ENCODE measurements around the gene DTX3L.

Gene DTX3L

DNA sequence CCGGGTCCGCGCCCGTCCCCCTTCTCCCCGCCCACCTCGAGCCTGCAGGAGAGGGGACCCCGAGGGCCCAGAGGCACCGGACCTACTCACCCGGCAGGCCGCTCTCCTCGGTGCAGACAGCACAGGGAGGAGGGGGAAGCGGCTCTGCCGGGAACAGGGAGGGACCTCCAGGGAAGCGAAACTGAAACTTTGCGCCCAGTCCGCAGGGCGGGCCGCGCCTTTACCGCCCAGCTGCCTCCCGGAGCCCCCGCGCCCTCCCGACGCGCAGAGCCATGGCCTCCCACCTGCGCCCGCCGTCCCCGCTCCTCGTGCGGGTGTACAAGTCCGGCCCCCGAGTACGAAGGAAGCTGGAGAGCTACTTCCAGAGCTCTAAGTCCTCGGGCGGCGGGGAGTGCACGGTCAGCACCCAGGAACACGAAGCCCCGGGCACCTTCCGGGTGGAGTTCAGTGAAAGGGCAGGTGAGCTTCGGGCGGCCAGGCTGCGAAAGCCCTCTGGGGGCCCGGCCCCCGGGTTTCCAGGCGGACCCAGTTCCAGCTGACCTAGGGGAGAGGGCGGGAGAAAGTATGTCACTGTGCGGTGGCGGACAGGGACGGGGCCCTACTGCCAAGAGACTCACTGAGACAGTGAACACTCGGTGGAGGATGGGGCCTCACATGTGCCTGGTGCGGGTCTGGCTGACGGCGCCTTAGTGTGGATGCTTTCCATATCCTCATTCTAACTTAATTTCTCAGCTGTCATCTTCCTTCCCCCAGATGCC, at the start of gene DTX3L, which contains the start of gene PARP9:
TSS of gene DTX3L (plus strand) at position 184 of the 758 bp plus-strand sequence. CDS start at position 273, 89 bp downstream.
TSS of gene PARP9 (minus strand) at position 146 of the 758 bp plus-strand sequence. CDS start 4,680 bp downstream, outside the sequence.
- in situ Hi-C loops (cut with MboI; ENCODE audit: low sequenced_read_pairs), result loop anchor here (10.0 kb wide), 1 partner anchor 110 kb away; no protein-coding TSS in a partner anchor

DNA sequence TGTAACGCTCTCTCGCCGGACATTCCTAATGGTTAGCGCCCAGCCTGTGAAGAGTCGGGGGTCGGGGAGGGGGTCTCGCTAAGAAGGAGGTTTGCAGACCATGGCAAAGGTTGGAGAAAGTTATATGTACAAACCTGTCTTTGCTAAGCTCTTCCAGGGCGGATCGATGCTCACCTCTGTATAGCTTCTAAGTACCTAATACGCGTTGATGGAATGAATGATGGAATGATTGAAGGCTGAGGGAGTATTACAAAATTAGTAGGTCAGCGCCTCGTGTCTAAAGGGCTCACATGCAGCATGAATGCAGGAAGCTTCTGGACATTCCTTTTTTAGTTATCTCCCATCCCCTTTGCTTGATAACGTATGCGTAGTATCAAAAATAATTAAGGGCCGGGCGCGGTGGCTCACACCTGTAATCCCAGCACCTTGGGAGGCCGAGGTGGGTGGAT, 49.1 kb upstream of the DTX3L start:
- in situ Hi-C loops (cut with MboI; ENCODE audit: low sequenced_read_pairs), result no loop called here

DNA sequence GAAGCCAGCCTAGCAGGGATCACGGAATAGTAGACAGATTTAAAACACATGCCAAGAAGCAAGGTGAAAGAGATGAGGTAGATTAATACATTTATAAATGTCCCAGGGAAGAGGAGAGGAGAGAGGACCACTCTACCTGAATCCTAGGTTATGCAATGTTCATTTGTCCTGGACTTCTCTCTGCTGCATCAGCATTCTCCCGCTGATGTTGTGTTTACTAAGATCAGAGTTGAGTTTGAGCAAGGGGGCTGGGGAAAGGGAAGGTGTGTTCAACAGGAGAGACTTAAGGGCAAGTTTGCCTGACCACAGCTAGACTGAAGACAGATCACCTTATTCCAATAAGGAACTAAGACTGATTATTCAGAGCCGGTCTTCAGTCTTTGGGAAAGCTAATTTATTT, 48.3 kb upstream of the DTX3L start:
- in situ Hi-C loops (cut with MboI; ENCODE audit: low sequenced_read_pairs), result no loop called here

DNA sequence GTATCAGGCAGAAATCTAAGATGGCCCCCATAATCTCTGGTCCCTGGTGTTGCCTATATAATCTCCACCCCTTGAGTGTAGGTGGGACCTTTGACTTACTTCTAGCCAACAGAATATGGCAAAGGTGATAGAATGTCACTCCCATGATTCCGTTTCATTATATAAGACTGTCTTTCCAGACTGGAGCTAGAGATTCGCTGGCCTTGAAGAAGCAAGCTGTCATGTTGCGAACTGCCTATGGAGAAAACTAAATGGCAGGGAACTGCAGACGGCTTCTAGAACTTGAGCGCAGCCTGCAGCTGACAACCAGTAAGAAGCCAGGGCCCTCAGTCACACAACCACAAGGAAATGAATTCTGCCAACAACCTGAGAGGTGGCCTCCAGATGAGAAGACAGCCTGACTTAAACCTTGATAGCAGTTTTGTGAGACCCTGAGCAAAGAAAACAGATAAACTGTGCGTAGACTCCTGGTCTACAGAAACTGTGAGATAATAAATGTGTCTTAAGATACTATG, 47.2 kb upstream of the DTX3L start:
- in situ Hi-C loops (cut with MboI; ENCODE audit: low sequenced_read_pairs), result no loop called here

DNA sequence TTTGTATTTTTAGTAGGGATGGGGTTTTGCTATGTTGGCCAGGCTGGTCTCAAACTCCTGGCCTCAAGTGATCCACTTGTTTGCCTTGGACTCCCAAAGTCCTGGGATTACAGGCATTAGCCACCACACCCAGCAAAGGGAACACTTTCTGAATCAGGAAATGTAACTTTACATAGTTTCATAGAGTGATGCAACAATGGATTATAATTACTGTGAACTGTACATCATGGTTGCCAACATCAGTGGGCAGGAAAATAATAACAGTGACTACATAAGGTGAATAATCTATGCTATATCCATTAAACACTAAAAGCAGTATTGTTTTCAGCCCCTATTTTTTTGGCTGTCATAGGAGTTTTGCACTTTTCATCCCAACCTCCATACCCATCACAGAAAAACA, 44.4 kb upstream of the DTX3L start:
- in situ Hi-C loops (cut with MboI; ENCODE audit: low sequenced_read_pairs), result no loop called here

DNA sequence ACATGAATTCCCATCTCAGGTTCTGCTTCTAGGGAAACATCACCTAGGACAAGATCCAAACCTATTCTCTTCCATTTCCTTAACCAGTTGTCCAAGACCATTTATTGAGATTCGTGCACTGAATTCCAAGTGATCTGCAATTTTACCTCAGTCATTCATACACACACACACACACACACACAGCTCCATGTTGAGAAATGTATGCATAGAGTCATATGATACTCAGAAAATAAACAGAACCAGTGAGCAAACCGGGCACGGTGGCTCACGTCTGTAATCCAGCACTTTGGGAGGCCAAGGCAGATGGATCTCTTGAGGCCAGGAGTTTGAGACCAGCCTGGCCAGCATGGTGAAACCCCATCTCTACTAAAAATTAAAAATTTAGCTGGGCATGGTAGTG, 43.3 kb upstream of the DTX3L start:
- in situ Hi-C loops (cut with MboI; ENCODE audit: low sequenced_read_pairs), result no loop called here

DNA sequence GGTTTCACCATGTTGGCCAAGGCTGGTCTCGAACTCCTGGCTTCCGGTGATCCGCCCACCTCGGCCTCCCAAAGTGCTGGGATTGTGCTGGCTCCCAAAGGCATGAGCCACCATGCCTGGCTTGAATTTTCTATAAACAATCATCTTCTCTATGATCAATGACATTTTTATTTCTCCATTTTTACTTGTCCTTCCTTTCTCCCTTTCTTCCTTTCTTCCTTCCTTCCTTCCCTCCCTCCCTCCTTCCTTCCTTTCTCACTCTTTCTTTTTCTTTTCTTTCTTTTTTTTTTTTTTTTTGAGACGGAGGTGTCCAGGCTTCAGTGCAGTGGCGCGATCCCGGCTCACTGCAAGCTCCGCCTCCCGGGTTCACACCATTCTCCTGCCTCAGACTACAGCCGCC, 40.8 kb upstream of the DTX3L start:
- in situ Hi-C loops (cut with MboI; ENCODE audit: low sequenced_read_pairs), result no loop called here

DNA sequence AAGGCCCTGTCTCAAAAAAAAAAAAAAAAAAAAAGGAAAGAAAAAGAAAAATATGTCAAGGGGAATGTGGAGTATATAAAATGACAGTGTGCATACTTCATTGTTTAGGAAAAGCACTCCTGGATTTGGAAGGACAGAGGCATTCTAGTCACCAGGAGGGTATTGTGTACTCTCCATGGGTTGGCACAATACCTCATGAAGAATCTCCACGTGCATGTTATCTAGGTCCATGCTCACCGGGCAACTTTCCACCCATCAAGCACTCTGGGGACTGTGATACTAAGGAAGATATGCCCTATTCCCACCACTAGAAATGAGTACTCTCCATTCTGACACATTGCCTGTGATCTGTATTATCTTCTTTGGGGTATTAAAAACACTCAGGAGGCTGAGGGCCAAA, 34.0 kb upstream of the DTX3L start:
- in situ Hi-C loops (cut with MboI; ENCODE audit: low sequenced_read_pairs), result no loop called here

DNA sequence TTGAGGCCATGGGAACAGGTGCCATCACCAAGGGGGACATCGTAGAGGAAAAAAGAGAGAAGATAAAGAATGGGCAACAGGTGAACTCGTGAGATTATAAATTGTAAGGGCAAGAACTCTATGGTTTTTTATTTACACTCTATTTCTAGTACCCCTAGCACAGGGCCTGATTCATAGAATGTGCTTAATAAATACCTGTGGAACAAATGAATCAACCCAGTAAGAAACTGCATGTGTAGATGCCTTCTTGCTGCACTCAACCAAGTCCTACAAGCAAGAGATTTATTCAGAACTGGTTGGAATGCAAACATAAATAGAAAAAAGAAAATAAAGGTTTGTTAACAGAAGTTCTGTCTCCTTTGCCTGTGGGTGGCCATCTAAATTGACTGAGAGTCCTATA, 30.7 kb upstream of the DTX3L start:
- in situ Hi-C loops (cut with MboI; ENCODE audit: low sequenced_read_pairs), result no loop called here

DNA sequence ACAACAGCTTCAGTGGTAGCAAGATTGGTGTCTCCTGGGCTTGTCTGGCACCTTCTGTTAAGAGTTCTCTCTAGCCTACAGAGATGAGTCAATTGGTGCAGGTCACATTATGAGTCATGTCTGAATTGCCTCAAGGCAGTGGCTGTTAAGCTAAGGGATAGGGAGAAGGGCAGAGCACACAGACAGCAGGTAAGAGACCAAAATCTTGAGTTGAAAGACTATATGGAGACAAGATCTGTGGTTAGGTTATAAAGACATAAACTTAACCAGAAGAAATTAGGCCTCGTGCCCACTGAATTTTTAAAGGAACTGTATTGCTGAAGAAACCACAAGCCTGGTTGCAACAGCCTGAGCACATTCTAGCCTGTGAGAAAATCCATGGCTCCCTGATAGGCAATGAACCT, 30.2 kb upstream of the DTX3L start:
- in situ Hi-C loops (cut with MboI; ENCODE audit: low sequenced_read_pairs), result no loop called here

DNA sequence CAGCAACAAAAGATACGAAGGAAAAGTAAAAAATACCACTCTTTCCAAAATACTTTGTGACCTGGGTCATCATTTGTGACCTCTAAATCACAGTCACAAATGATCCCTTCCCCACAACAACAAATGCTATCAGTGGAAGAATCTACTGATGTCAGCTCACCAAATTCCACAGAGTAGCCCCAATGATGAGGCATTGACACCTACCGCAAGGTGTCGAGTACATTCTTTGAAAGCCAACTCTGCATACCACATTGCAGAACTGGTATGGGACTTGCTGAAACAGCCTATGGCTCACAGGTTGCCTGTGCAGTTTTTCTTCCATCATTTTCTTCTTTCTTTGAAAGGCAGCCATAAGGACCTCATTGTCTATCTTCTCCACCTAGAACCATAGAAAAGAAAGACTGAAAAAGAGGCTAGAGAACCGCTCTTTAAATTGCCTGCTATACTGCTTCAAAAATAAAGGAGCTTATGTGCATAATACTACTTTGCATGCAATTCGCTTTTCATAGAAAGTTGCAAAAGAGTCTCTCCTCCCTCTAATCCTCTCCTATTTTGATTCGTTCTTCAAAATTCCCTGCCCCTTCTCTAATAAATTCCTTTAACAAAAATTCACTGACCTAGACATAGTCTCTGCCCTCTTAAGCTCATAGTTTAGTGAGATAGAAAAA, 28.0 kb upstream of the DTX3L start:
- in situ Hi-C loops (cut with MboI; ENCODE audit: low sequenced_read_pairs), result no loop called here

DNA sequence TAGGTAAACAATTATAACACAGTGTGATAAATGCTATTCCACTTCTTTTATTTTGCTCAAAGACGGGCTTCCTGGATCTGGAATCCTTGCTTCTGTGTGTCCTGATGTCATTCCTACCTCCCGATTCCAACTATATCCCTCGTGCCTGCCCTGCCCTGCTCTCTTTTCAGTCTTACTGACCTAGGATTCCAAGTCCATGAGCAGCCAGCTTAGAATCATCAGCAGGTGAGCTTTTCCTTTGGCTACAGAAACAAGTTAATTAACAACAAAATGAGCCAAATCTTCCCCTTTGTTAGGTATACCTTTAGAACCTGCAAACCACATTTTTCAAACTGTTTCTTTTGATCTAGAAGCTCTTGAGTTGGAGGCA, 27.5 kb upstream of the DTX3L start:
- in situ Hi-C loops (cut with MboI; ENCODE audit: low sequenced_read_pairs), result no loop called here

DNA sequence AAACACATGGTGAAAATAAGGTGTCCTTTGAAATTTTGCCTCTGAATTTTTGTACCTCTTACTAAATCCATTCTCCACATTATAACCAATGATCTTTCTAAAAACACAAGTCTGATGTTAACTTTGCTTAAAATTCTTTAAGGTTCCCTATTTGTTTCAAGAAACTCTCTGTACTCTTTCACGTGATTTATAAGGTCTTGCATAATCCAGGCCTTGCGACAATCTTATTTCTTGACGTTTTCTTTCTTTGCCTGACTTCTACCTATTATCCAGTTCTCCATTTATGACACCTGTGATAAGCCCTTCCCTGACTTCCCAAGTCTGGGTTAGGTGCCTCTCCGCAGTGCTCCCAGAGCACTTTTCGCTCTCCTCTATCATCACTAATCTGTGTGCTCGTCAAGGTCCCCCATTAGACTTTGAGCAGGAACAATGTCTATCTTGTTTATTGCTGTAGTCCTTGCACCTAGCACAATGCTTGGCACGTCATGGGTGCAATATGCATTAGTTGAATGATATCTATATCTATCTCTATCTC, 25.1 kb upstream of the DTX3L start:
- in situ Hi-C loops (cut with MboI; ENCODE audit: low sequenced_read_pairs), result no loop called here

DNA sequence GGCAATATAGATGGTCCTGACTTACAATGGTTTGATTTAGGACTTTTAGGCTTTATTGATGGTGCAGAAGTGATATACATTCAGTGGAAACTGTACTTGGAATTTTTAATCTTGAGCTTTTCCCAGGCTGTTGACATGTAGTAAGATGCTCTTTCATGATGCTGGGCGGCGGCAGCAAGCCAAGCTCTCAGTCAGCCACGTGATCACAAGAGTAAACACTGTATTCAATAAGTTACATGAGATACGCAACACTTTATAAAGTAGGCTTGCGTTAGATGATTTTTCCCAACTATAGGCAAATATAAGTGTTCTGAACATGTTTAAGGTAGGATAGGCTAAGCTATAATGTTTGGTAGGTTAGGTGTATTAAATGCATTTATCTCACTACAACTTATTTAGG, 18.0 kb upstream of the DTX3L start:
- in situ Hi-C loops (cut with MboI; ENCODE audit: low sequenced_read_pairs), result no loop called here

DNA sequence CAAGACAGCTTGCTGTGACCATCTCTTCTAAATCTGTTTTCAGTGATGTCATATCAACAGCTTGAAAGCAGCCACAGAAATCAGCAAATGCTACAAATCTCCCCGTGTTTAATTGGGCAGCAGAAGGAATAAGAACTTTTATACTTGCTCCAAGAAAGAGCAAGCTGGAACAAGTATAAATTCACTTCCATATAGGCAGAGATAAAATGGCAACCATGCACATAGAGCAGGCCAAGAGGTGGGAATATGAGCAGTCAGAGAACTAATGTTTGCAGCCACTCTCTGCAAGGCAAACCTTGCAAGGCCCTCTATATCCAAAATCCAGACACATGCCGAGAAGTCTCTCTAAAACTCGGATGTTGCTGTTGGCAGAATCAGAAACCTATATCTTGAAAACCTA, 16.1 kb upstream of the DTX3L start:
- in situ Hi-C loops (cut with MboI; ENCODE audit: low sequenced_read_pairs), result no loop called here

DNA sequence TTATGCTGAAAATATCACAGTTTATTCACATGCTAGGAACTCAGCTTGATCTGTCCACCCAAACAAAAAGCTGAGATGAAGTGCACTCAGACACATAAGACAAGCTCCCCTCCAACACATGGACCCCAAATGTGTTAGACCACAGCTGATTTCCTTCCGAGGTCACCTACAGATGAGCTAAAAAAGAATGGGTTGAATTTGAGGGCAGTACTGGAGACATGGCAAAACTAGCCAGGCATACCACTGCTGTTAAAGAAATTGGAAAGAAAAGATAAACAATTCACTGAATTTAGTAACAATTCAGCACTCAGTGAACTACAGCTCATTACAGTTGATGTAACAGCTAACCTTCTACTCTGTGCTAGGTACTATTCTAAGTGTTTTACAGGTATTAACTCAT, 15.5 kb upstream of the DTX3L start:
- in situ Hi-C loops (cut with MboI; ENCODE audit: low sequenced_read_pairs), result no loop called here

DNA sequence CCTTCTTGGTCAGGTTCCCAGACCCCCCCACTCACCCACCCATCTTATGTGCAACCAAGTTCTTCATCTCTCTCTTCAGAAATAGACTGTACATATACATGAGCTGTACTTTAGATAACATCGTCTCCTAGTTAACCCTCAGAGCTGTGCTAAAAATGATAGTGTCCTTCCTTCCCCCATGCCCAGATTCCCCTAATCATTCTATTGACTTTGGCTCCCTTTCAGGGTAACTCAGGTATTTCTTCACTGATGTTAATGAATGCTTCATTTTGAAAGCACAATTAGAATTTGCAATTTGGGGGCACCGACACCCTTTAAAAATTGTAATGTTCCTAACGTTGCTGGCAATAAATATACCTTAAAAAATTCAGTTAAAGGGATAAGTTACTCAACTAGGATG, 11.0 kb upstream of the DTX3L start:
- in situ Hi-C loops (cut with MboI; ENCODE audit: low sequenced_read_pairs), result no loop called here

DNA sequence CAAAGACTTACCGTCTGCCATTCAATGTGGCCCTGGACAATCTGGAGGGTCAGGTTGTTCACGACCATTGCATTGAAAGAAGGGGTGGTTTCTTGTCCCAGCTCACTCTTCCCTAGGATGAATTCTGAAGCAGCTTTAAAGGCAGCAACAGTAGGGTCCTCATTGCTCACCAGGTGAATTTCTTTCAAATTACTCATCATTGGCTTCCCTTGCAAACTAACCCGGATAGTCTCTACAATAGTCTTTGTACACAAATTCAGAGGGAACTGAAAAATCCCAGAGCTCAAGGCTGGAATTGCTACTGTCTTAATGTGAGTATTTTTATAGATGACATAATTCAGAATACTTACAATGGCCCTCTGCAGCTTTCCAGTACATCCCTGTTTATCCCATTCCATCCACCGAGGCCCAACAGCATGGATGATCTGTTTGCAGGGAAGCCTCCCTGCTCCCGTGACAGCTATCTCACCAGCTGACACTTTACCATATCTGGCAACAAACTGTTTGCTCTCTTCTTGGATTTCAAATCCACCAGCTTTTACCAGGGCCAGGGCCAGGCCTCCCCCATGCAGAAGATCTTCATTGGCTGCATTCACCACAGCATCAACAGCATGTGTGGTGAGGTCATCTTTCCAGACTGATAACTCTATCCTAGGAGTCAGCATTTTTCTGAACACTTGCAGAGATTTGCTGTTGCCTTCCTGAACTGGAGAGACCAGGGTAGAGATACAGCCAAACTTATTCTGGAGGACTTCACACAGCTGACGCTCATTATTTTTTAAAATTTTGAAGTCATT, 8.7 kb upstream of the DTX3L start:
- in situ Hi-C loops (cut with MboI; ENCODE audit: low sequenced_read_pairs), result no loop called here

DNA sequence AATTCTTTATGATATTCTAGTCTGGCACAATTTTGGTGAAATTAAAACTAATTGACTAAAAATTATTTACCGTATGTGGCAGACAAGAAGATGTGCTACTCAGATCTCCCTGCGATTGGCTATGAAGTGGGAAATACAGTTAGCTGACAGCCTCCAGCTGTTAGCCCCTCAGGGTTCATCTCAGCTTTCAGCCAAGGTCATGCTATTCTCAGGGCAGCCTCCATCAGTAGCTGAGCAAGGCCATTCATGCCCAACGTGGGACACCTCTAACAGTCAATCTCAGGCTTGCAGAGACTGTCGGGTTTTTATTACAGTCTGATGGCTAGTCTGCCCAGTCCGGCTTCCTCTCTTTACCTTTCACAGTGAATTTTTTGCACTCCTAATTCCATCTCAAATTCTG, 6.8 kb upstream of the DTX3L start:
- in situ Hi-C loops (cut with MboI; ENCODE audit: low sequenced_read_pairs), result no loop called here

DNA sequence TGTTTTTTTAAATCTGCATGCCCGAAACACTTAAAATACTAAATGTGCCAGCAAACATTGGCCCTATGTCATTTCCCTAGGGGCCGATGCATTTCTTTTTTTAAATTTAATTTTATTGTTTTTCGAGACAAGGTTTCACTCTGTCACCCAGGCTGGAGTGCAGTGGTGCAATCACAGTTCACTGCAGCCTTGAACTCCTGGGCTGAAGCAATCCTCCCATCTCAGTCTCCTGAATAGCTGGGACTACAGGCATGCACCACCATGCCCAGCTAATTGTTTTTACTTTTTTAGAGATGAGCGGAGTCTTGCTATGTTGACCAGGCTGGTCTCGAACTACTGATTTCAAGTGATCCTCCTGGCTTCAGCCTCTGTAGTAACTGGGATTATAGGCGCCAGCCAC, 5.5 kb upstream of the DTX3L start:
- in situ Hi-C loops (cut with MboI; ENCODE audit: low sequenced_read_pairs), result no loop called here

DNA sequence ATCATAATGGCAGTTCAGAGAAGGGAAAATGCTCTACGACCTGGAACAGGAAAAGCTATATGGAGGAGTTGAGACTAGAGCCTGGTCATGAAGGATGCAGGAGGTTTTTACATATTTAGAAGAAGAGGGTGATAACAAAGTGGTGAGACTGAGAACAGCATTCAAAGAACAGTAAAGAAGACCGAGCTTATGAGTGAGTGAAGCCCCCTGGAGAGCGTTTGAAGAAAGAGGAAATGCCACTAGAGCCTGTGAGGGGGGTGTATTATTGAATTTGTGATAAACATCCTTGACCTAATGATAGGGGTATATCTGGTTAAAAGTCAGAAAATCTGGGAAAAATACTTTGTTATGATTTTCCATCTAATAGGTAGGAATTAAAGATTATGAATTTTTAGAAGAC, 4.2 kb upstream of the DTX3L start:
- in situ Hi-C loops (cut with MboI; ENCODE audit: low sequenced_read_pairs), result loop anchor here (10.0 kb wide), 1 partner anchor 115 kb away; no protein-coding TSS in a partner anchor

All from HL-60/S4 treated with phorbol 12-myristate 13-acetate at 8.2 ng/mL for 4 days and 3 days (cell line).